GM12878 (cell line): ENCODE results near the gene FGF14.

Source experiments
- EZH2 ChIP-seq: IDR thresholded peaks from 2 replicates; pipeline ENCODE4 v1.6.1; 2012; ENCODE audit warnings: low read depth, mild to moderate bottlenecking, control low read depth, inconsistent platforms, low read length, borderline replicate concordance; ENCODE audit not compliant: control insufficient read depth
- MXI1 ChIP-seq: fragments of 150-350 bp; IDR thresholded peaks from 2 replicates; pipeline ENCODE4 v1.6.1; 2011; ENCODE audit warnings: low read depth, mild to moderate bottlenecking, inconsistent platforms, low read length, improper control_type of control experiment
- MYC ChIP-seq: IDR thresholded peaks from 2 replicates; pipeline ENCODE4 v1.6.1; 2011; ENCODE audit warnings: mild to moderate bottlenecking, low read length, moderate library complexity, inconsistent platforms; ENCODE audit not compliant: insufficient read depth, insufficient replicate concordance, insufficient read length, severe bottlenecking
- PAX5 ChIP-seq: IDR thresholded peaks from 2 replicates; pipeline ENCODE4 v1.6.1; 2011; ENCODE audit warnings: low read depth, low read length, borderline replicate concordance

GRCh38 chr13:102316732-102317131 lies 85.1 kb downstream of the FGF14 start:
- TF ChIP-seq EZH2, result no peak
- no peak for TF ChIP-seq MXI1
- TF ChIP-seq PAX5, result no peak
- no peak for TF ChIP-seq MYC
